NB4 (cell line): ENCODE data around the gene OR5K3.

Source experiments
- MAX ChIP-seq: IDR thresholded peaks from 2 replicates; pipeline ENCODE4 v1.6.1; 2011; ENCODE audit warnings: low read depth, low read length
- POLR2A ChIP-seq: IDR thresholded peaks from 2 replicates; pipeline ENCODE4 v1.6.1; 2011; ENCODE audit warnings: mild to moderate bottlenecking; ENCODE audit not compliant: insufficient read length; ENCODE audit errors: extremely low read depth
- TF ChIP-seq, protein P1 (sequence below): IDR thresholded peaks from one replicate; pipeline ENCODE4 v1.5.1; 2012; ENCODE audit warnings: low read depth, low read length

DNA sequence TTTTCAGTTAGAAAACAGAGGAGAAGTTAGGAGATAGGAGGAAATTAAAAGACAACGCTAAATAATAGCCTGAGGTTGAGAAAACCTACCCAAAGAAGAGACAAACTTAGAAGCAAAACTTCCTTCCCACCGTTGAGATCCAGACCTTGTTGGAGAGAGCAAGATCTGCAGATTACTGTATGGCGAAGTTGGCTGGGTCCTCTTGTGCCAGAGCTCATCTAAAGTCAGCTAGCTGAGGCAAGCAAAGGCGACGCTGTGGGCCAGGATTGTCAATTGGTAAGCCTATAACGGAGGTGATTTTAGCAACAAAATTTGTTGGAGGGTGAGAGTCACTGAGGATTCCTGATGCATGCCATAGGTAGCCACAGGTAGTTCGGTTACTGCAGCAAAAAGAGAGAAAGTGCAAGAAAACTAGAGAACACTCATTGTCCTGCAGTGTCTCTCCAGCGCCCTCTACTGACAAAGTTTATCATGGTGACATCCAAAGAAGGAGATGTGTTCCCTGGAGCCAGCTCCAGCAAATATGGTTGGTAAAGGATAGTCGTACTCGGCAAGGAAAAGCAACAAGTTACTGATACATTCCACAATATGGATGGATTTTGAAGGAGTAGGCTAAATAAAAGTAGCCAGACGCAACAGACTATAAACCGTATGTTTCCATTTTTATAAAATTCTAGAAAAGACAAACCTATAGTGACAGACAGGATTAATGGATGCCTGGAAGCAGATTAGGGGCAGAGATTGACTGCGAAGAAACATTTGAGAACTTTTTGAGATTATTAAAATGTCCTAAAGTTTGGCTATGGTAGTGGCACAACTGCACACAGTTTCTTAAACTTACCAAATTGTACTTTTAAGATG, 46.6 kb upstream of the OR5K3 start:
- TF ChIP-seq, protein P1, sequence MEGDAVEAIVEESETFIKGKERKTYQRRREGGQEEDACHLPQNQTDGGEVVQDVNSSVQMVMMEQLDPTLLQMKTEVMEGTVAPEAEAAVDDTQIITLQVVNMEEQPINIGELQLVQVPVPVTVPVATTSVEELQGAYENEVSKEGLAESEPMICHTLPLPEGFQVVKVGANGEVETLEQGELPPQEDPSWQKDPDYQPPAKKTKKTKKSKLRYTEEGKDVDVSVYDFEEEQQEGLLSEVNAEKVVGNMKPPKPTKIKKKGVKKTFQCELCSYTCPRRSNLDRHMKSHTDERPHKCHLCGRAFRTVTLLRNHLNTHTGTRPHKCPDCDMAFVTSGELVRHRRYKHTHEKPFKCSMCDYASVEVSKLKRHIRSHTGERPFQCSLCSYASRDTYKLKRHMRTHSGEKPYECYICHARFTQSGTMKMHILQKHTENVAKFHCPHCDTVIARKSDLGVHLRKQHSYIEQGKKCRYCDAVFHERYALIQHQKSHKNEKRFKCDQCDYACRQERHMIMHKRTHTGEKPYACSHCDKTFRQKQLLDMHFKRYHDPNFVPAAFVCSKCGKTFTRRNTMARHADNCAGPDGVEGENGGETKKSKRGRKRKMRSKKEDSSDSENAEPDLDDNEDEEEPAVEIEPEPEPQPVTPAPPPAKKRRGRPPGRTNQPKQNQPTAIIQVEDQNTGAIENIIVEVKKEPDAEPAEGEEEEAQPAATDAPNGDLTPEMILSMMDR, result peak; percentile 83
- TF ChIP-seq POLR2A (no peak), MAX (0 out of 2 replicates have a peak, but pooled peaks have one; percentile 9)
